ENCODE measurements around the gene BRMS1.

BRMS1 gene

GRCh38 chr11:66349084-66349386 lies 4.1 kb upstream of the BRMS1 start:
- DNase-seq: no peak
- H3K4me3 ChIP-seq (ENCODE audit: low read depth, low read length): no peak overlapping the region
- H3K4me1 ChIP-seq: no peaks in the 10 kb centered on the region; the same call in 1 of the 2 replicates
- no peak for TF ChIP-seq CTCF (IDR thresholded peaks at IDR 0.05; ENCODE audit: low read depth, low read length)
- no peaks in the 10 kb centered on the region for H3K9me3 ChIP-seq
- no peaks in the 10 kb centered on the region for H3K27me3 ChIP-seq
- H3K36me3 ChIP-seq: no peaks in the 10 kb centered on the region

DNA sequence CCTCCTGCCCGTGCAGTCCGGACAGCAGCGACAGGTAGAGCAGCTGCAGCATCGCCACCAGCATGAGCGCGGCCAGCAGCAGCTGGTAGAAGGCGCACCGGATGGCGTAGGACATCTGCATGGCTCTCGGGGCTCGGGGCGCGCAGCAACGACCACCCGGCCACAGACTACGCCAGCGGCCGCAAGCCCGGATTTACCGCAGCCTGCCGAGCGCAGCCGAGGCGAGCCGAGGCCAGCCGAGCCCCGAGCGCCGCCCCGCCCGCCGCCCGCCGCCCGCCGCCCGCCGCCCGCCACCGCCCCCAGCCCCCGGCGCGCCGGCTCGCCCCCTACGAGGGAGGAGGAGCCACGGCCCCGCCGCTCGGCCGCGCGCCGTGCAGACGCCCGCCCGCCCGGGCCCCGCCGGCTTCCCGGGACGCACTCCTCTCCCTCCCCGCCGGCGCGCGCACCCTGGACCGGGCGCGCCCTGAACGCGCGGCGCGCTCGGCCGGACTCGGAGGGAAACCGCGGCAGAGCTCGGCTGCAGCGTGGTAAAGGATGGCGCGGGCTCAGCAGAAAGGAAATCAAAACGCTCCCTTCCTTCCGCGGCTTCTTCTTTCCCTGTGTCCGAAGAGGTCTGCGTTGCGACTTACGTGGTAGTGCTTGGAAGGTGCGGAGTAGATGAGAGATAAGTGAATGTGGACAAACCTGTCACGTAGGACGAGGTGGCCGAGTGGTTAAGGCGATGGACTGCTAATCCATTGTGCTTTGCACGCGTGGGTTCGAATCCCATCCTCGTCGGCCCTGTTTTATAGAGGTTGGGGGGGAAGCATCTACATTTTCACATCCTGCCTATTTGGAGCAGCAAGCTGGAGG lies 2.7 kb upstream of the BRMS1 start, which contains the start of gene B4GAT1:
TSS of gene B4GAT1 (minus strand) at position 205 of the 852 bp plus-strand sequence. CDS start at position 121, 84 bp downstream.
- Histone ChIP-seq H3K36me3 (no peaks in the 10 kb centered on the region), H3K9me3 (no peaks in the 10 kb centered on the region), H3K4me1 (no peaks in the 10 kb centered on the region; the same call in 1 of the 2 replicates), H3K4me3 (ENCODE audit: low read depth, low read length) (peak within 1 kb of the TSS; percentile 97), H3K27me3 (no peaks in the 10 kb centered on the region)
- peak; percentile 87 for DNase-seq
- no peak for TF ChIP-seq CTCF (IDR thresholded peaks at IDR 0.05; ENCODE audit: low read depth, low read length)

DNA sequence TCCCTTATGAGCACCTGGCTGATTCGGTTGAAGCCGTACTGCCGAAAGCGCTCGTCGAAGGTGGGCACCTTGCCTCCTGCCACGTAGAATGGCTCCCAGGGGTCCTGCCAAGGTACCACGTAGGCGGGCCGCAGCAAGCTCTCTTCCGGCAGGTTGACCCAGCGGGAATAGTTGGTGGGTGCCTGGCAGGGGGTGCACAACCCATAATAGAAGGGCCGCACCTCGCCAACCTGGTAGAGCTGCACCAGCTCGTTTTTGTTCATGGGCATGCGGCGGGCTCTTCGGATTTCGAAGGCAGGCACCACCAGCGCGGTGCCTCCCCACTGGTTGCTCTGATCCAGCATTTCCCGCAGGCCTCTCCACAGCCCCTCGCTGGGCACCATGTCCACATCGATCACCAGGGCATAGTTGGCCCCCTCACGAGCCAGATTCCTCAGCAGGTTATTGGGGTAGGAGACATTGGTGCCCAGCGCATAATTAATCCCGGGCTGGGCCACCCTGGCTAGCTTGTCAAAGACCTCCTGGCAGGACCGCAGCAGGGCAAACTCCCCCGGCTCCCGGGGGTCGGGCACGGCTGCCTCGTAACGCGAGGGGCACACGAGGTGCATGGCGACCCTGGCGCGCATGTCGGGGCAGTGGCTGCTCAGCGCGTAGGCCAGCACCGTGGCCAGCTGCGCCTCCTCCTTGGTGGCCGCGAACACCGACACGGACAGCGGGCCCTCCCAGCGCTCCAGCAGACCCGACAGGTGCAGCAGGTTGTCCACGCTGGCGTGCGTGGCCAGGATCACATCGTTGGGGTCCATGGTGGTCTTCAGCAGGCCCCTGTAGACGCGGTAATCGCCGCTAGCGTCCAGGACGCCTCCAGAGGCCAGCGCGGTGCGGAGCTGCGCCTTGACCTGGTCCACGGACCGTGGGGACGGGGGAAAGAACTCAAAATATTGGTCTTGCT lies 1.8 kb upstream of the BRMS1 start:
- H3K36me3 ChIP-seq: no peaks in the 10 kb centered on the region
- H3K4me3 ChIP-seq (ENCODE audit: low read depth, low read length): peak overlapping the region; percentile 97
- DNase-seq: no peak
- H3K4me1 ChIP-seq: no peaks in the 10 kb centered on the region; the same call in 1 of the 2 replicates
- TF ChIP-seq CTCF (IDR thresholded peaks at IDR 0.05; ENCODE audit: low read depth, low read length): no peak
- H3K27me3 ChIP-seq: no peaks in the 10 kb centered on the region
- no peaks in the 10 kb centered on the region for H3K9me3 ChIP-seq

- H3K27me3 ChIP-seq: no peaks in the 10 kb centered on the region
- peaks cover 8% of the 10 kb centered on the region; the same call in 1 of the 2 replicates for H3K36me3 ChIP-seq
- H3K4me3 ChIP-seq (ENCODE audit: low read depth, low read length): peak overlapping the region; percentile 97
- TF ChIP-seq CTCF (IDR thresholded peaks at IDR 0.05; ENCODE audit: low read depth, low read length): no peak
- no peaks in the 10 kb centered on the region; the same call in 1 of the 2 replicates for H3K4me1 ChIP-seq
- no peaks in the 10 kb centered on the region for H3K9me3 ChIP-seq
- DNase-seq: no peak
Measured at GRCh38 chr11:66345316-66345649, 379 bp upstream of the BRMS1 start.

GRCh38 chr11:66343176-66343575 lies 1.7 kb downstream of the BRMS1 start:
- H3K4me3 ChIP-seq (ENCODE audit: low read depth, low read length): no peak overlapping the region
- H3K36me3 ChIP-seq: peaks cover 11% of the 10 kb centered on the region; the same call in 1 of the 2 replicates
- H3K27me3 ChIP-seq: no peaks in the 10 kb centered on the region
- H3K9me3 ChIP-seq: no peaks in the 10 kb centered on the region
- no peak for DNase-seq
- no peaks in the 10 kb centered on the region; the same call in 1 of the 2 replicates for H3K4me1 ChIP-seq
- TF ChIP-seq CTCF (IDR thresholded peaks at IDR 0.05; ENCODE audit: low read depth, low read length): no peak
